Prostate gland (tissue), 2 donors: Measurements from ENCODE around the gene CUX1.

ENCODE experiments used
- CTCF ChIP-seq, 4 experiments: fragments of 200-600 bp in 2 of 4; fragments of 450-650 bp in 2 of 4; sonication (generic) in 2 of 4; IDR thresholded peaks; 1 replicate in 3 of 4; 2 replicates in 1 of 4; pipeline ENCODE4 v1.5.1; 2016 to 2019; ENCODE audit warnings: antibody characterized with exemption in 4 of 4, mild to moderate bottlenecking in 2 of 4, moderate library complexity in 2 of 4
- POLR2A ChIP-seq: fragments of 450-650 bp; IDR thresholded peaks from one replicate; pipeline ENCODE4 v1.6.1; 2016; ENCODE audit warnings: antibody characterized with exemption, mild to moderate bottlenecking
- POLR2AphosphoS5 ChIP-seq: sonication (generic); formaldehyde crosslinking; IDR thresholded peaks from one replicate; pipeline ENCODE4 v1.6.1; 2017; ENCODE audit warnings: antibody characterized with exemption

DNA sequence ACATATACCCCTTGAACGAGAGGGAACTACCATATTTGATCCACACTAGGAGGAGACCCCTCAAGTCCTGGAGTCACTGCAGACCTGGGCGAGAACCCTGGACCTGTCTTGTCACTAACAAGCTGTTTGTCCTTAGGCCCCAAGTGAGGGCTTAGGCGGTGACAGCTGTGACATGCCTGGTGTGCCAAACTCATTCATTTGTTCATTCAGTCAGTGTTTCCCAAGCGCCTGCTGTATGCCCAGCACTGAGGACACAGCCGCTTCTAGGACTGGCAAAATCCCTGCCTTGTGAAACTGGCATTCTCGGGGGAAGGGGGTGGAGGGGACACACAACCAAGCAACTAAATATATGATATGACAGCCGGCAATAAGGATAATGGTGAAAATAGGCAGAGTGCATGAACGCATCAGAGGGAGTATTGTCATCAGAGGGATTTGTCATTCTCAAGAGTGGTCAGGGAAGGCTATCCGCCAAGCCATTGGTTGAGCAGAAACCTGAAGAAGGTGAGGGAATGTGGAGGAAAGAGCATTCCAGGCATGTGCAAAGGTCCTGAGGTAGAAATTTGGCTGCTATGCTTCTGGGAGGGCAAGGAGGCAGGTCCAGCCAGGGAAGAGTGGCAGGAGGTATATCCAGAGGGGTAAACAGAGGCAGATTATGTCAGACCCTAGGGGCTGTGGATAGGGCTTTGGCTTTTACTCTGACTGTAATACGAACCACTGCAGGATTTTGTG lies 480.2 kb downstream of the CUX1 start:
- no peak for TF ChIP-seq POLR2AphosphoS5
- TF ChIP-seq CTCF (IDR thresholded peaks at IDR 0.05), result no peak
- TF ChIP-seq POLR2A, result no peak
